Muscle layer of duodenum (tissue), 2 donors: ENCODE measurements around the gene REV1.

Experiments used
- H3K27ac ChIP-seq: one replicate; pipeline ENCODE4 v1.7.0; 2013; ENCODE audit warnings: mild to moderate bottlenecking, low read length
- H3K27me3 ChIP-seq: one replicate; pipeline ENCODE4 v1.7.0; 2013; ENCODE audit warnings: low read depth, mild to moderate bottlenecking, control low read depth, low read length
- H3K36me3 ChIP-seq, 2 donors: one replicate each; pipeline ENCODE4 v1.7.0; 2013; ENCODE audit warnings: low read length in 2 of 2, control low read depth in 1 of 2, mild to moderate bottlenecking in 1 of 2; ENCODE audit not compliant: insufficient read depth in 2 of 2, control insufficient read depth in 1 of 2
- H3K4me1 ChIP-seq, 2 donors: one replicate each; pipeline ENCODE4 v1.7.0; 2013; ENCODE audit warnings: low read length in 2 of 2, mild to moderate bottlenecking in 2 of 2, control low read depth in 1 of 2, moderate library complexity in 1 of 2; ENCODE audit not compliant: insufficient read depth in 2 of 2, control insufficient read depth in 1 of 2
- H3K4me3 ChIP-seq, 2 donors: one replicate each; pipeline ENCODE4 v1.7.0; 2013; ENCODE audit warnings: low read length in 2 of 2, low read depth in 1 of 2, mild to moderate bottlenecking in 1 of 2
- H3K9me3 ChIP-seq, 2 donors: one replicate each; pipeline ENCODE4 v1.7.0; 2013; ENCODE audit warnings: low read length in 2 of 2, control low read depth in 1 of 2, mild to moderate bottlenecking in 1 of 2; ENCODE audit not compliant: control insufficient read depth in 1 of 2
- donor health status: healthy.

The REV1 gene

DNA sequence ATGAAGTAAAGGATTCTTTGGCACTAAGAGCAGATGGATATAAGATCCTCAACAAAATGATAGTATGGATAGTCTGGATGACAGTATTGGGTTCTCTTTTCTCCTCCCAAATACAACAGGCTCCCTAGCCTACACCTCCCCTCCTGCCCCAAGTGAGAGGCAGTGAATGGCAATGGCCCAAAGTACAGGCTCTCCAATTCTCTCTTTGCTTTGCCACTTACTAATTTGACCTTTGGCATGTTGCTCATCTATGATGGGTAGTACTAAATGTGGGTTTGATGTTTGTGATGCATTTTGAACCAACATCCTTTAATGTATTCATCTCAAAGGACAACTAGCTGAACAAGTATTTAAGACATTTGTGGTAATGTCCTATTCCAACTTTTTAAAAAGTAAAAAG is 86.7 kb downstream of the REV1 start:
- Histone ChIP-seq H3K4me3 (no peak overlapping the region), H3K36me3 (peaks cover 70 to 78% of the 10 kb centered on the region in 2 donors)

DNA sequence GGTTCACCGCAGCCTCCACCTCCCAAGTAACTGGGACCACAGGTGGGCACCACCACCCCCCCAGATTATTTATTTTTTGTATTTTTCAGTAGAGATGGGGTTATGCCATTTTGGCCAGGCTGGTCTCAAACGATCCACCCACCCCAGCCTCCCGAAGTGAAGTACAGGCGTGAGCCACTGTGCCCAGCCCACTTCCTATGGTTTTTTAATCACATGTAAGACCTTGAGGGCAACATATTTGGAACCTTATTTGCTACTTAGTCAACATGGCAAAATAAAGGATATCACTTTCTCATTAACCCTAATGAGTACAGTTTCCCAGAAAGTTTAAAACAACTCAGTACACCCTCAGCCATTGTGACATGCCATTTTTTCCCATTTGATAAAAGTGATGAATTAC is 88.0 kb downstream of the REV1 start:
- H3K27me3 ChIP-seq = no peaks in the 10 kb centered on the region
- no peak overlapping the region for H3K4me3 ChIP-seq
- no peaks in the 10 kb centered on the region for H3K9me3 ChIP-seq
- H3K36me3 ChIP-seq = peaks cover 81% of the 10 kb centered on the region in 2 donors
- no peak overlapping the region for H3K27ac ChIP-seq
- H3K4me1 ChIP-seq = no peaks in the 10 kb centered on the region

More for the DNA sequence above, 86.7 kb downstream of the REV1 start:
- no peaks in the 10 kb centered on the region for H3K4me1 ChIP-seq
- no peaks in the 10 kb centered on the region for H3K27me3 ChIP-seq
- H3K9me3 ChIP-seq = no peaks in the 10 kb centered on the region
- no peak overlapping the region for H3K27ac ChIP-seq

DNA sequence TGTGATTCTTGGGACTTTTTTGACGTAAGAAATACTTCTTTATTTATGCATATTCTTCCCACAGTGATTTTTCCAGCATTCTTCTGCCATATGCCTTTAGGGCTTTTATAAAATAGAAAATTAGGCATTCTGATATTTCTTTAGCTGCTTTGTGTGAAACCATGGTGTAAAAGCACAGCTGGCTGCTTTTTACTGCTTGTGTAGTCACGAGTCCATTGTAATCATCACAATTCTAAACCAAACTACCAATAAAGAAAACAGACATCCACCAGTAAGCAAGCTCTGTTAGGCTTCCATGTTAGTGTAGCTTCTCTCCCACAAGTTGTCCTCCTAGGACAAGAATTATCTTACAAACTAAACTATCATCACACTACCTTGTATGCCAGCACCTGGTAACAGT is 90.0 kb downstream of the REV1 start:
- Histone ChIP-seq H3K36me3 (peaks cover 84 to 85% of the 10 kb centered on the region in 2 donors), H3K4me1 (no peaks in the 10 kb centered on the region), H3K4me3 (no peak overlapping the region), H3K27me3 (no peaks in the 10 kb centered on the region), H3K9me3 (no peaks in the 10 kb centered on the region), H3K27ac (no peak overlapping the region)

DNA sequence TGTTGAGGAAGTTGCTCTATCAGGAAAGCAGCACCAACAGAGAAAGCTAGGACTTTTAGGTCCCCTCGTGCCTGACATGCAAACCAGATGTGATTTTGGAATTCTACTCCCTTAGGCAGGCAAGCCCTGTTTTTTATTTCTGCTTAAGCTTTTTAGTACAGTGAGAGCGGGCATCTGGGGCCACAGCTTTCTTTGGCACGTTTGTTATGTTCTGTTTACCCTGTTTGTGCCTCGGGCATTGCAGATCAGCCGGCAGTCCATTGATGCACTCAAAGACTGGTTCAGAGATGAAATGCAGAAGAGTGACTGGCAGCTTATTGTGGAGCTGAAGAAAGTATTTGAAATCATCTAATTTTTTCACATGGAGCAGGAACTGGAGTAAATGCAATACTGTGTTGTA is 90.8 kb downstream of the REV1 start:
- no peak overlapping the region for H3K27ac ChIP-seq
- H3K36me3 ChIP-seq = peaks cover 78 to 86% of the 10 kb centered on the region in 2 donors
- no peaks in the 10 kb centered on the region for H3K27me3 ChIP-seq
- H3K9me3 ChIP-seq = no peaks in the 10 kb centered on the region
- H3K4me3 ChIP-seq = no peak overlapping the region
- H3K4me1 ChIP-seq = no peaks in the 10 kb centered on the region

DNA sequence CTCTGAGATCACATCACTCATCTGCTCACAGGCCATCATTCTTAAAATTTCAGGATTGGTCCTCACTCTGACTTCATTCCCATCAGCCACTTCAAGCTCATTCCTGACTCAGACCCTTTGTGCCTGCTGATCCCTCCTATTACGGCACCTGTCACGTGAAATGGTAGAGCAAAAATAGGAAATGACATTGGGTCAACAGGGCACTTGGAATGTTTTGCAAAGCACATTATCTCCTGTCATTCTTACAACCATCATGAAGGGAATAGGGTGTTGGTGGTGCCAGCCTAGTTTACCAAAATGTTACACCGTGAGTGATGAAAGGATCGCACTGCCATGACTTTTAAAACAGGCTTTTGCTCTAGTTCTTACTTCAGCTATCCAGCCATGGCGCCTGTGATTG is 91.5 kb downstream of the REV1 start:
- Histone ChIP-seq H3K27me3 (no peaks in the 10 kb centered on the region), H3K36me3 (peaks cover 78 to 85% of the 10 kb centered on the region in 2 donors), H3K27ac (no peak overlapping the region), H3K4me3 (no peak overlapping the region), H3K4me1 (no peaks in the 10 kb centered on the region), H3K9me3 (no peaks in the 10 kb centered on the region)

DNA sequence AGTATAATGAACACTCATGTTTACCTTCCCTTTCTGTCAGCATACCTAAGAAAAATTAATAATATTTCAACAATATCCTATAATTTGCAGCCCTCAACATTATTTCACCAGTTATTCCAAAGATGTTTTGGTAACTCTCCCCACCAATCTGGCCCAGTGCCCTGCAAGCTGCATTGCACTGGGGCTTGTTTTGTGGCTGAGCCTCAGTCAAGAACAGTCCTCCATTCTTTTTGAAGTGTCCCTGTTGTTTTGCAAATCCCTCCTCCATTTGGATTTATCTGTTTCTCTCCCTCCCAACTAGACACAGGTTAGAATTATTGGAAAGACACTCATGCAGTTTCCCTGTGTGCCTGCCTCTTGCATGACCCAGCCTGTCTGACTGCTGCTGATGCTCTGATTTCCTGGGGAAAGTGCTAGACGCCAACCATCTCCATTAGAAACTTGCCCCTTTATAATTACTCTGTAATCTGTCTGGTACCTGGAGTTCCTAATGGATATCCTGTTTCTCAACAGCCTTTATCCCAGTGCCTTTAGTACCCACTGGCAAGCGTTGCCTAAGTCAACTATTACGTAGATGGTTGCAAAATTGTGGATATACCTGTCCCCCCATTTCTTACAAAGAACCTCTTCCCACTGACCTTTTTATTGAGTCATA is 92.4 kb downstream of the REV1 start:
- no peak overlapping the region for H3K27ac ChIP-seq
- H3K36me3 ChIP-seq = peaks cover 73 to 76% of the 10 kb centered on the region in 2 donors
- no peaks in the 10 kb centered on the region for H3K27me3 ChIP-seq

DNA sequence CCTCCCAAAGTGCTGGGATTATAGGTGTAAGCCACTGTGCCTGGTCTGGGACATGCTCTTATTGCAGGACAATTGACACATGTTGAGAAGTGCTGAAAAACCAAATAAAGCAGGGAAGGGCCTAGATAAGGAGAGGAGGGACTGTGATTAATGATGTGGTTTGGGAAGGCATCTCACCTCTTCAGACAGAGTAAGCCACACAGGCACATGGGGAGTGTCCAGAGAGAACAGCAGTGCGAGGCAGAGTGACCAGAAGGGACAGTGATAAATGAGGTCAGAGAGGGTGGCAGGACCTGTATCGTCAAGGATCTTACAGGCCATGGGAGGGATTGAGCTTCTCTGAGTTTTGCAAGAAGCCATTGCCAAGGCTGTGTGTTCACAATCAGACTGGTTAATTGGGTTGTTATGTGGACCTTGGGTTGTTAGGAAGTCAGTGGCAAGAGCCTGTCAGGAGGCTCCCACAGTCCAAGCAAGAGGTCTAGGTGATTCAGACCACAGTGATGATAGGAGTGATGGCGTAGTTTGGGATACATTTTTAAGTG is 94.2 kb downstream of the REV1 start:
- no peaks in the 10 kb centered on the region for H3K27me3 ChIP-seq
- no peak overlapping the region for H3K27ac ChIP-seq
- peaks cover 72 to 74% of the 10 kb centered on the region in 2 donors for H3K36me3 ChIP-seq
- H3K9me3 ChIP-seq = no peaks in the 10 kb centered on the region
- no peak overlapping the region for H3K4me3 ChIP-seq
- no peaks in the 10 kb centered on the region for H3K4me1 ChIP-seq

More for the DNA sequence above, 92.4 kb downstream of the REV1 start:
- Histone ChIP-seq H3K4me3 (no peak overlapping the region), H3K9me3 (no peaks in the 10 kb centered on the region), H3K4me1 (no peaks in the 10 kb centered on the region)

DNA sequence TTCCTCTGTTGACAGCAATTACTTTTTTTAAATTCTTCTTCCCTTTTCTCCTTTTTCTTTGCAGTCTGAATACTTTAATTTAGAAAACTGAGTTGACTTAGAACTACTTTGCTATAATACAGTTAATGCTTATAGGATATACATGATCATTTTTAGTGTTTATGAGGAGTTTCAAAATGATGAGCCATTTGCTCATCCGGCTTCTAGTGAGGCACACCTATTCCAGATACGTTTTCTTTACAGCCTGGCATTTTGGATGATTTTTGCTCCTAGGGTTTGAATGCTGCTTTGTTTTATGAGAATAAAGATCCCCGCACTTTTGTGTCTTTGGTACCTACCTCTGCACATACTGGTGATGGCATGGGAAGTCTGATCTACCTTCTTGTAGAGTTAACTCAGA is 99.9 kb downstream of the REV1 start:
- no peaks in the 10 kb centered on the region for H3K27me3 ChIP-seq
- H3K9me3 ChIP-seq = no peaks in the 10 kb centered on the region
- H3K4me1 ChIP-seq = no peaks in the 10 kb centered on the region
- no peak overlapping the region for H3K4me3 ChIP-seq
- H3K27ac ChIP-seq = no peak overlapping the region
- peaks cover 32 to 35% of the 10 kb centered on the region in 2 donors for H3K36me3 ChIP-seq

DNA sequence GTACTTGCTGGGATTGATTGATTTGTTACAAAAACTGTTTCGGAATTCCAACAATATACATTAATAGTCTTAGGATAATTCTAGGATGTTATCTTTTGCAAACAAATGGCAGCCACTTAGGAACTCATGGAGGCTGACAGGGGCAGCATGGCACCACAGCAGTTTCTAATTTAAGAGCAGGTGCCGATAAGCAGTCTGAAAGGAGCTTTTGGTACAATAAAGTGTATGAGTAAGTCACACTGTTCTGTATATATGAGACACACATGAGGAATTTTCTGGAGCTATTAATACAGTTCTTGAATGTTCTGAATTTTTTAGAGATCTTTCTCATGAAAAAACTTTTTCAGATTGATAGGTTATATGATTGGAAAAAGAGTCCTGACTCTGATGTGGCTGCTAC is 100.4 kb downstream of the REV1 start:
- Histone ChIP-seq H3K36me3 (peaks cover 27 to 36% of the 10 kb centered on the region in 2 donors), H3K4me1 (no peaks in the 10 kb centered on the region), H3K27me3 (no peaks in the 10 kb centered on the region), H3K4me3 (no peak overlapping the region), H3K27ac (no peak overlapping the region), H3K9me3 (no peaks in the 10 kb centered on the region)

DNA sequence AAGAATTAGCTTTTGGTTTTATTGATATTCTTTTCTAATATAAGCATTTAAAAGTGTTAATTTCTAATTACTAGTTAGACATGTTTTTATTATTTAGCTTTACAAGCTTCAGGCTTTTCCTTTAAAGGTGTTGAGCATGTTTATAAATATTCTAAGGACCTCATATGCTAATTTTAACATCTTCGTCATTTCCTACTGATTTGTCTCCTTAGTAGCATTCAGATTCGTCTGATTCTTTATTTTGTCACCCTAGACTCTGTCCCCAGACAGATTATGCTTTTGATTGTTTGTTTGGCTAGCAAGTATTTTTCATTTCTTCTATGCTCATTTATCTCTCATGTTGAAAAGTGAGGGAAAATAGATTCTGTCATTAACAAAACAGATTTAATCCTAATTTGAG is 100.9 kb downstream of the REV1 start:
- no peak overlapping the region for H3K27ac ChIP-seq
- no peaks in the 10 kb centered on the region for H3K4me1 ChIP-seq
- no peaks in the 10 kb centered on the region for H3K27me3 ChIP-seq
- H3K4me3 ChIP-seq = no peak overlapping the region
- no peaks in the 10 kb centered on the region for H3K9me3 ChIP-seq
- H3K36me3 ChIP-seq = peaks cover 22 to 41% of the 10 kb centered on the region in 2 donors

DNA sequence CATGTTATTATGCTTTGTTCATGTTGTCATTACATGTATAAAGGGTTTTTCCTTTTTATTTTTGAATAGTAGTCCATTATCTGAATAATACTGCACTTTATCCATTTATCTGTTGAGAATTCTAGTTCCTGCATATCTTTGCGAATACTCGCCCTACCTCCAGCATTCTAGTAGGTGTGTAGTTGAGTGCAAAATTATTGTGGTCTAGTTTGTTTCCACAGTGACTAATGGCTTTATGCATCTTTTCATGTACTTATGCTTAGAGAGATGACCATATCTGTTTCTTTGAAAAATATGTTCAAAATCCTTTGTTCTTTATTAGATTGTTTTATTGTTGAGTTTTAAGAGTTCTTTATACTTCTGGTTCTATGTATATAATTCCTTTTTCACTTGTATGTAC is 103.8 kb downstream of the REV1 start:
- H3K4me3 ChIP-seq = no peak overlapping the region
- H3K27me3 ChIP-seq = no peaks in the 10 kb centered on the region
- peaks cover 25 to 40% of the 10 kb centered on the region in 2 donors for H3K36me3 ChIP-seq
- no peaks in the 10 kb centered on the region for H3K9me3 ChIP-seq
- H3K4me1 ChIP-seq = no peaks in the 10 kb centered on the region
- H3K27ac ChIP-seq = no peak overlapping the region

DNA sequence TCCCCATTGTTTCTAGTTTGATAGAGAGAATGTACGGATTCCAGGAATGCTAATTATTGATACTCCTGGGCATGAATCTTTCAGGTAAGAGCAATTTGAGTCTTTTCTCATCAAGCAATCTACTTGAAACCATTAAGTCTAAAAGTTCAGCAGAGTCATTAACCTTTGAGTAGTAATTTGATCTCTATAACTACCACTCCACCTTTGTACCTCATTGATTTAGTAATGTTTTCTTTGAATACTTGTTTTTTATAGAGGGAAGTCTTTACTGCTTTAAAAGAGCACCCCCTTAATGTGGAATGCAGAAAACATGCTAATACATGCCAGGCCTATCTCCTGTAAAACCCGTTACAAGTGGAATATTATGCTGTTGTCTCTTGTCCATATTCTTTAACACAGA is 107.7 kb downstream of the REV1 start:
- no peaks in the 10 kb centered on the region for H3K27me3 ChIP-seq
- H3K4me3 ChIP-seq = no peak overlapping the region
- H3K36me3 ChIP-seq = peaks cover 31 to 59% of the 10 kb centered on the region in 2 donors
- no peak overlapping the region for H3K27ac ChIP-seq
- H3K9me3 ChIP-seq = no peaks in the 10 kb centered on the region
- H3K4me1 ChIP-seq = no peaks in the 10 kb centered on the region
